ENCODE data around the gene NFKBIE. TPM values are rescaled to one million over a fixed set of nuclear protein-coding genes. Genes with fewer than 3 reads are reported as not detected.

Gene NFKBIE
- total RNA-seq, result 2.6 and 3.6 TPM in 2 replicates

GRCh38 chr6:44265007-44265721 lies at the start of gene NFKBIE:
TSS of gene NFKBIE (minus strand) at chr6:44265551. CDS start at chr6:44265346, 205 bp downstream.

GRCh38 chr6:44312901-44313788 lies 47.8 kb upstream of the NFKBIE start, which contains the start of gene AARS2:
TSS of gene AARS2 (minus strand) at chr6:44313347. CDS start at chr6:44313323, 24 bp downstream.

GRCh38 chr6:44269921-44270525 lies 4.7 kb upstream of the NFKBIE start, which contains the start of gene TMEM151B:
TSS of gene TMEM151B (plus strand) at chr6:44270450. CDS start at chr6:44270743, 293 bp downstream.

GRCh38 chr6:44257025-44257752 lies 8.2 kb downstream of the NFKBIE start, which contains the start of gene SLC35B2:
TSS of gene SLC35B2 (minus strand) at chr6:44257528. CDS start at chr6:44257410, 118 bp downstream.

GRCh38 chr6:44246663-44247337 lies 18.6 kb downstream of the NFKBIE start, which contains the start of gene HSP90AB1:
TSS of gene HSP90AB1 (plus strand) at chr6:44247101. CDS start at chr6:44248630, 1,529 bp downstream.

GRCh38 chr6:44223319-44224028 lies 41.9 kb downstream of the NFKBIE start, which contains the start of gene SLC29A1:
TSS of gene SLC29A1 (plus strand) at chr6:44223595. CDS start at chr6:44227314, 3,719 bp downstream.

GRCh38 chr6:44216677-44217331 lies 48.5 kb downstream of the NFKBIE start, which contains the start of gene MYMX:
TSS of gene MYMX (plus strand) at chr6:44216926. CDS start at chr6:44217472, 546 bp downstream.

Other genes with a start within 250 kb of the NFKBIE start
- gene MRPL14, start 138.1 kb downstream of the NFKBIE start, total RNA-seq, result 34.4 and 43.9 TPM in 2 replicates
- 19.4 and 21.5 TPM in 2 replicates for gene TMEM63B, start 138.0 kb downstream of the NFKBIE start, total RNA-seq
- 0.13 and 0.25 TPM in 2 replicates for gene CAPN11, start 106.7 kb downstream of the NFKBIE start, total RNA-seq
- not detected in 2 replicates for gene MYMX, start 48.6 kb downstream of the NFKBIE start, total RNA-seq
- 19.0 and 19.1 TPM in 2 replicates for gene SLC29A1, start 42.0 kb downstream of the NFKBIE start, total RNA-seq
- 370 and 374 TPM in 2 replicates for gene HSP90AB1, start 18.4 kb downstream of the NFKBIE start, total RNA-seq
- gene SLC35B2, start 8.0 kb downstream of the NFKBIE start, total RNA-seq, result 95.3 and 107 TPM in 2 replicates
- under 0.01 TPM in 1 of 2 replicates, not detected in the other for gene TMEM151B, start 4.9 kb upstream of the NFKBIE start, total RNA-seq
- 7.4 and 11.1 TPM in 2 replicates for gene AARS2, start 47.8 kb upstream of the NFKBIE start, total RNA-seq
- not detected in 2 replicates for gene SPATS1, start 77.1 kb upstream of the NFKBIE start, total RNA-seq
- 21.8 and 22.4 TPM in 2 replicates for gene CDC5L, start 122.2 kb upstream of the NFKBIE start, total RNA-seq